SU-DHL-6 (cell line): Measurements from ENCODE around the gene SPINK4.

ENCODE experiments used
- EZH2phosphoT487 ChIP-seq: fragments of 200-600 bp; sonication (generic), shearing (Covaris generic); conservative IDR thresholded peaks from 2 replicates; pipeline ENCODE4 v1.6.1; 2018; ENCODE audit warnings: mild to moderate bottlenecking, antibody characterized with exemption, low read length, moderate library complexity, mixed read lengths
- TF ChIP-seq, protein P1 (sequence below): fragments of 200-600 bp; sonication (generic); IDR thresholded peaks from one replicate; pipeline ENCODE4 v1.5.1; 2017; ENCODE audit warnings: antibody characterized with exemption, mild to moderate bottlenecking, low read length, moderate library complexity; ENCODE audit not compliant: insufficient read depth, poor library complexity, severe bottlenecking

DNA sequence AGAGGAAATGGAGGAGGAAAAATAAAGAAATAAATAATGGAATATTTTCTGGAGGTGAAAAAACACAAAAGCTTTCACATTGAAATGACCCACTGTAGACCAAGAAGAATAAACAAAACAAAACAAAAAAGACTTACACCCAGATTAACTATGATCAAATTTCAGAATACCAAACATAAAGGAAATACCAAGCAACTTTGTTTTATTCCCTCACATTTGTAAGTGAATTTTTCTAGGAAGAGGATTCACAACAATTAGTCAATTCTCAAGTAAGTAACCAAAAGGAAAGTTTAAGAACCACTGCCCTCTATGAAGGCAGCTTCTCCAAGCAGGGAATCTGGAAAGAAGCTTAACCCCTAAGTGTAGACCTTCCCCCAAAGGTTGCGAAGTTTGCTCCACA lies 43.2 kb upstream of the SPINK4 start:
- TF ChIP-seq, protein P1, sequence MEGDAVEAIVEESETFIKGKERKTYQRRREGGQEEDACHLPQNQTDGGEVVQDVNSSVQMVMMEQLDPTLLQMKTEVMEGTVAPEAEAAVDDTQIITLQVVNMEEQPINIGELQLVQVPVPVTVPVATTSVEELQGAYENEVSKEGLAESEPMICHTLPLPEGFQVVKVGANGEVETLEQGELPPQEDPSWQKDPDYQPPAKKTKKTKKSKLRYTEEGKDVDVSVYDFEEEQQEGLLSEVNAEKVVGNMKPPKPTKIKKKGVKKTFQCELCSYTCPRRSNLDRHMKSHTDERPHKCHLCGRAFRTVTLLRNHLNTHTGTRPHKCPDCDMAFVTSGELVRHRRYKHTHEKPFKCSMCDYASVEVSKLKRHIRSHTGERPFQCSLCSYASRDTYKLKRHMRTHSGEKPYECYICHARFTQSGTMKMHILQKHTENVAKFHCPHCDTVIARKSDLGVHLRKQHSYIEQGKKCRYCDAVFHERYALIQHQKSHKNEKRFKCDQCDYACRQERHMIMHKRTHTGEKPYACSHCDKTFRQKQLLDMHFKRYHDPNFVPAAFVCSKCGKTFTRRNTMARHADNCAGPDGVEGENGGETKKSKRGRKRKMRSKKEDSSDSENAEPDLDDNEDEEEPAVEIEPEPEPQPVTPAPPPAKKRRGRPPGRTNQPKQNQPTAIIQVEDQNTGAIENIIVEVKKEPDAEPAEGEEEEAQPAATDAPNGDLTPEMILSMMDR, result no peak
- TF ChIP-seq EZH2phosphoT487, result no peak
